Peyer's patch (tissue), 4 donors: Measurements from ENCODE around the gene ENPP7. TPM values are rescaled to one million over a fixed set of nuclear protein-coding genes. Genes with fewer than 3 reads are reported as not detected.

ENCODE experiments used
- DNase-seq, 3 donors: peaks; one replicate each; pipeline ENCODE4 v3.0.0-alpha.2; 2017 to 2019
- H3K27ac ChIP-seq, 4 donors: fragments of 200-600 bp; sonication (generic); one replicate each; pipeline ENCODE4 v1.5.1; 2016 to 2019
- H3K27me3 ChIP-seq, 2 donors: fragments of 200-600 bp; sonication (generic); one replicate each; pipeline ENCODE4 v1.5.1; 2019
- H3K36me3 ChIP-seq, 3 donors: fragments of 200-600 bp; sonication (generic); one replicate each; pipeline ENCODE4 v1.5.1; 2016 to 2019
- H3K4me1 ChIP-seq, 4 donors: fragments of 200-600 bp; sonication (generic); one replicate each; pipeline ENCODE4 v1.5.1; 2016 to 2019
- H3K4me3 ChIP-seq, 4 donors: fragments of 200-600 bp; sonication (generic); 1 replicate in 3 of 4; 2 replicates in 1 of 4; pipeline ENCODE4 v1.5.1; 2016 to 2019; ENCODE audit warnings: mild to moderate bottlenecking in 1 of 4
- H3K9me3 ChIP-seq, 4 donors: fragments of 200-600 bp; sonication (generic); one replicate each; pipeline ENCODE4 v1.5.1; 2016 to 2019; ENCODE audit warnings: mild to moderate bottlenecking in 1 of 4
- POLR2A ChIP-seq, 2 donors: fragments of 450-650 bp; IDR thresholded peaks; one replicate each; pipeline ENCODE4 v1.5.1; 2017; ENCODE audit warnings: antibody characterized with exemption in 2 of 2, mild to moderate bottlenecking in 2 of 2, moderate library complexity in 2 of 2
- total RNA-seq, 4 donors: library from RNA; depleted of rRNA; stranded (reverse); fragments of >200 nt; gene quantifications; one replicate each; pipeline ENCODE4 v1.1.0, GENCODE V29; 2016
- TF ChIP-seq, protein P1 (sequence below), 6 experiments: fragments of 450-650 bp in 4 of 6; fragments of 200-600 bp in 2 of 6; sonication (generic) in 1 of 6; IDR thresholded peaks; one replicate each; pipeline ENCODE4 v1.5.1; 2017 to 2019; ENCODE audit warnings: antibody characterized with exemption in 6 of 6, mild to moderate bottlenecking in 3 of 6, moderate library complexity in 1 of 6

Gene ENPP7, protein sequence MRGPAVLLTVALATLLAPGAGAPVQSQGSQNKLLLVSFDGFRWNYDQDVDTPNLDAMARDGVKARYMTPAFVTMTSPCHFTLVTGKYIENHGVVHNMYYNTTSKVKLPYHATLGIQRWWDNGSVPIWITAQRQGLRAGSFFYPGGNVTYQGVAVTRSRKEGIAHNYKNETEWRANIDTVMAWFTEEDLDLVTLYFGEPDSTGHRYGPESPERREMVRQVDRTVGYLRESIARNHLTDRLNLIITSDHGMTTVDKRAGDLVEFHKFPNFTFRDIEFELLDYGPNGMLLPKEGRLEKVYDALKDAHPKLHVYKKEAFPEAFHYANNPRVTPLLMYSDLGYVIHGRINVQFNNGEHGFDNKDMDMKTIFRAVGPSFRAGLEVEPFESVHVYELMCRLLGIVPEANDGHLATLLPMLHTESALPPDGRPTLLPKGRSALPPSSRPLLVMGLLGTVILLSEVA
- total RNA-seq = 10 to 100 TPM in 3 of 4 donors, not detected in 1; 17.2 to 27.3 (median 22.5) TPM

DNA sequence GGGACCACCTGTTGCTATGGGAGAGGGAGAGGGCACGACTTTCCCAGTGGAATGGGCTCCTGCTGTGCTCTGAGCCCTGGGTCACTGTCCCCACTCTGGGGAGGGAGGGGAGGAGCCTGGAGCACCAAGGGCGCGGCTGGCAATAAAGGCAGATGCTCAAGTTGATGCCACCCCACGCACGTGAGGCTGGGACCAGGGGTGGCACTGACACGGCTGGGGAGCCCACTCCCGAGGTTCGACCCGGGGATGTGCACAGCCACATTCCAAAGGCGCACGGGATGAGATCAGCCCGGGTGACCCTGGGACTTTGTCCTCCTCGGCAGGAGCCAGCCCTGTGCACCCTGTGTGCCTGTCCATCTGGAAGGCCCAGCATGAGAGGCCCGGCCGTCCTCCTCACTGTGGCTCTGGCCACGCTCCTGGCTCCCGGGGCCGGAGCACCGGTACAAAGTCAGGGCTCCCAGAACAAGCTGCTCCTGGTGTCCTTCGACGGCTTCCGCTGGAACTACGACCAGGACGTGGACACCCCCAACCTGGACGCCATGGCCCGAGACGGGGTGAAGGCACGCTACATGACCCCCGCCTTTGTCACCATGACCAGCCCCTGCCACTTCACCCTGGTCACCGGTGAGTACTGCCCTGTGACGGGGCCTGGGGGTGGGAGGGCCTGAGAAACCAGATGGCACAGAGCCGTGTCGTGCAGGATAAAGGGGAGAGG is at the start of gene ENPP7:
TSS of gene ENPP7 (plus strand) at position 175 of the 715 bp plus-strand sequence. CDS start at position 372, 197 bp downstream.
- TF ChIP-seq, protein P1, sequence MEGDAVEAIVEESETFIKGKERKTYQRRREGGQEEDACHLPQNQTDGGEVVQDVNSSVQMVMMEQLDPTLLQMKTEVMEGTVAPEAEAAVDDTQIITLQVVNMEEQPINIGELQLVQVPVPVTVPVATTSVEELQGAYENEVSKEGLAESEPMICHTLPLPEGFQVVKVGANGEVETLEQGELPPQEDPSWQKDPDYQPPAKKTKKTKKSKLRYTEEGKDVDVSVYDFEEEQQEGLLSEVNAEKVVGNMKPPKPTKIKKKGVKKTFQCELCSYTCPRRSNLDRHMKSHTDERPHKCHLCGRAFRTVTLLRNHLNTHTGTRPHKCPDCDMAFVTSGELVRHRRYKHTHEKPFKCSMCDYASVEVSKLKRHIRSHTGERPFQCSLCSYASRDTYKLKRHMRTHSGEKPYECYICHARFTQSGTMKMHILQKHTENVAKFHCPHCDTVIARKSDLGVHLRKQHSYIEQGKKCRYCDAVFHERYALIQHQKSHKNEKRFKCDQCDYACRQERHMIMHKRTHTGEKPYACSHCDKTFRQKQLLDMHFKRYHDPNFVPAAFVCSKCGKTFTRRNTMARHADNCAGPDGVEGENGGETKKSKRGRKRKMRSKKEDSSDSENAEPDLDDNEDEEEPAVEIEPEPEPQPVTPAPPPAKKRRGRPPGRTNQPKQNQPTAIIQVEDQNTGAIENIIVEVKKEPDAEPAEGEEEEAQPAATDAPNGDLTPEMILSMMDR (IDR thresholded peaks at IDR 0.05) = no peak
- no peak for TF ChIP-seq POLR2A (IDR thresholded peaks at IDR 0.05)
- Histone ChIP-seq H3K4me1 (peaks cover 0 to 23% (median 2%) of the 10 kb centered on the region in 4 donors), H3K9me3 (no peaks in the 10 kb centered on the region), H3K27me3 (no peaks in the 10 kb centered on the region), H3K36me3 (no peaks in the 10 kb centered on the region), H3K27ac (peak within 1 kb of the TSS in 2 of 4 donors; percentile 37 to 52), H3K4me3 (peak within 1 kb of the TSS in 2 of 4 donors; percentile 16 to 18)
- peak in 2 of 3 donors; percentile 80 to 81 for DNase-seq

DNA sequence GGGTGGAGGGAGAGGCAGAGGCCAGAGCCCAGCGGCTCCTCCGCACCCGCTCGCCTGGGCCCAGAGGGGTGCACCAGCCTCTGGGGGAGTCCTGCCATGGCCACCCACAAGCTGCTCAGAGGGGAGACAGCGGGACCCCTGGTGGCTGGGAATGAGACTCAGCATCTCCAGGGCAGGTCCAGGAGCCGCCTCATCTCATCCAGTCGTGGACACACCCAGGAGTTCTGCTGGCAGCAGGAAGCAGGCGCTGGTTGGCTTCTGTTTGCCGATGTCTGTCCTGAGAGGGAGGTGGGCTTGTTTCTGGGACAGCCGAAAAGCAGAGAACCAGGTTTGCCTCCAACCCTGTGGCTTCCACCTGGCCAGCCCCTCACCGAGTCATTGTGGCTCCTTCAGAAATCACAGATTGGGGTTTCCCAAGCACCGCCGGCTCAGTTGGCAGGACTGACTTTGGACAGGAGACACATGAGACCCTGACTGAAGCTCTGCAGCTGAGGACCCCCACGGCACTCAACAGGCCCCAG is 49.6 kb upstream of the ENPP7 start:
- Histone ChIP-seq H3K4me3 (no peak overlapping the region), H3K36me3 (no peaks in the 10 kb centered on the region), H3K4me1 (no peaks in the 10 kb centered on the region), H3K27ac (no peak overlapping the region), H3K9me3 (no peaks in the 10 kb centered on the region), H3K27me3 (no peaks in the 10 kb centered on the region)
- TF ChIP-seq POLR2A (IDR thresholded peaks at IDR 0.05) = no peak
- TF ChIP-seq, protein P1 (IDR thresholded peaks at IDR 0.05) = no peak
- no peak for DNase-seq

DNA sequence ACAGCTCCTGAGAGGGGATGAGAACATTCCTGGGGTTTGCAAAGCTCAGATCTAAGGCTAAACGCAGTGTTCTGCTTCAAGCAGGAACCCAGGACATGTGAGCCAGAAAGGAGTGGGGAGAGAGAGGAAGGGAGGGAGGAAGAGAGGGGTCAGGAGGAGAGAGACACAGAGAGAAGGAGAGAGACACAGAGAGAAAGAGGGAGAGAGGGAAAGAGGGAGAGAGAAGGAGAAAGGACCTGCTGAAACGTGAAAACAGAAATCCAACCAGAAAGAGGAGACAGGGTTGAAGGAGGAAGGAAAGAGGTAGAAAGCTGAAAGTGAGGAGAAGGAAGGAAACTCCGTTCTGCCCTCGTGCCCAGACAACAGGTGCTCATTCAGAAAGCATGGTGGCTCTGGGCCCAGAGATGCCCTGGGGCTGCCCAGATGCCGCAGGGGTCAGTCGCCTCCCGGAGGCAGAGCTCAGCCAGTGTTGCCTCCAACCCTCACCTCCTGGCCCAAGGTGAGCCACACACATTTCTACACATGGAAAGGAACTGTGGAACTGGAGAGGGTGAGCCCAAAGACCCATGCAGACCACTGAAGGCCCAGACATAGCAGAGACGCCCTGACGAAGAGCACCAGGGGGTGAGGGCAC is 49.0 kb upstream of the ENPP7 start:
- Histone ChIP-seq H3K4me1 (no peaks in the 10 kb centered on the region), H3K36me3 (no peaks in the 10 kb centered on the region), H3K4me3 (no peak overlapping the region), H3K27me3 (no peaks in the 10 kb centered on the region), H3K9me3 (no peaks in the 10 kb centered on the region), H3K27ac (no peak overlapping the region)
- no peak for TF ChIP-seq POLR2A (IDR thresholded peaks at IDR 0.05)
- TF ChIP-seq, protein P1 (IDR thresholded peaks at IDR 0.05) = no peak
- DNase-seq = no peak

DNA sequence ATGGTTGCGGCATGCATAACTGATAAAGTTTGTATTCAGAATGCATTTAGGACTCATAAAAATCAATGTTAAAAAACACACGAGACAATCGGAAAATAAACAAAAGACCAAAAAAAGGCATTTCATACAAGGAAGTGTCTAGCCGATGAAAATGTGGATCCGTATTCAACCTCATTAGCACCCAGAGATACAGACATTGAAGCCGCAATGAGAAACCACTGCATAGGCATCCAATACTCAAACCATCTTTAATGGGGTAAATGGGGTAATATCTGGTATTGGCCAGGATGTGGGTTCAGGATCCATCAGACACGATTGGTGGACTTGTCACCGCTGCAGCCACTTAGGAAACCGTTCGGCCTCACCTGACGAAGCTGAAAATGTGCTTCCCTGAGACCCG is 47.4 kb upstream of the ENPP7 start:
- Histone ChIP-seq H3K9me3 (no peaks in the 10 kb centered on the region), H3K27ac (no peak overlapping the region), H3K4me3 (no peak overlapping the region), H3K4me1 (no peaks in the 10 kb centered on the region), H3K27me3 (no peaks in the 10 kb centered on the region), H3K36me3 (no peaks in the 10 kb centered on the region)
- DNase-seq = no peak
- TF ChIP-seq POLR2A (IDR thresholded peaks at IDR 0.05) = no peak
- TF ChIP-seq, protein P1 (IDR thresholded peaks at IDR 0.05) = no peak
